HG02798 (cell line): ENCODE data around the gene HDAC10.

Experiments
- ATAC-seq: cut with Tn5 transposase; IDR thresholded peaks from one replicate; pipeline ENCODE4 v1.9.1; 2021; ENCODE audit warnings: mild to moderate bottlenecking; ENCODE audit not compliant: unreplicated experiment, poor library complexity

Gene HDAC10

GRCh38 chr22:50219800-50220602 lies 31.1 kb downstream of the HDAC10 start:
- ATAC-seq = no peak

GRCh38 chr22:50218996-50219727 lies 31.9 kb downstream of the HDAC10 start:
- no peak for ATAC-seq

- ATAC-seq = no peak
Observed at GRCh38 chr22:50218153-50218995, 32.7 kb downstream of the HDAC10 start.

- ATAC-seq = no peak
Observed at GRCh38 chr22:50217543-50218152, 33.4 kb downstream of the HDAC10 start.

GRCh38 chr22:50216684-50217520 lies 34.2 kb downstream of the HDAC10 start:
- ATAC-seq = no peak

- ATAC-seq = no peak
Observed at GRCh38 chr22:50216055-50216683, 34.9 kb downstream of the HDAC10 start.

GRCh38 chr22:50215297-50216054 lies 35.6 kb downstream of the HDAC10 start:
- no peak for ATAC-seq

- ATAC-seq = no peak
Observed at GRCh38 chr22:50213263-50213662, 37.8 kb downstream of the HDAC10 start.

GRCh38 chr22:50211147-50211546 lies 39.9 kb downstream of the HDAC10 start:
- no peak for ATAC-seq

GRCh38 chr22:50210378-50211139 lies 40.5 kb downstream of the HDAC10 start:
- ATAC-seq = no peak

- ATAC-seq = no peak
Observed at GRCh38 chr22:50209893-50210292, 41.2 kb downstream of the HDAC10 start.

- no peak for ATAC-seq
Observed at GRCh38 chr22:50208939-50209892, 41.8 kb downstream of the HDAC10 start.

GRCh38 chr22:50208430-50208938 lies 42.6 kb downstream of the HDAC10 start:
- no peak for ATAC-seq

GRCh38 chr22:50207383-50208140 lies 43.5 kb downstream of the HDAC10 start:
- no peak for ATAC-seq

GRCh38 chr22:50206599-50206998 lies 44.5 kb downstream of the HDAC10 start:
- ATAC-seq = no peak
